ENCODE results near the gene IRF9. TPM values are rescaled to one million over a fixed set of nuclear protein-coding genes. Genes with fewer than 3 reads are reported as not detected.

The IRF9 gene
- total RNA-seq, 1 experiment from 2014 or later = 5.0 TPM

DNA sequence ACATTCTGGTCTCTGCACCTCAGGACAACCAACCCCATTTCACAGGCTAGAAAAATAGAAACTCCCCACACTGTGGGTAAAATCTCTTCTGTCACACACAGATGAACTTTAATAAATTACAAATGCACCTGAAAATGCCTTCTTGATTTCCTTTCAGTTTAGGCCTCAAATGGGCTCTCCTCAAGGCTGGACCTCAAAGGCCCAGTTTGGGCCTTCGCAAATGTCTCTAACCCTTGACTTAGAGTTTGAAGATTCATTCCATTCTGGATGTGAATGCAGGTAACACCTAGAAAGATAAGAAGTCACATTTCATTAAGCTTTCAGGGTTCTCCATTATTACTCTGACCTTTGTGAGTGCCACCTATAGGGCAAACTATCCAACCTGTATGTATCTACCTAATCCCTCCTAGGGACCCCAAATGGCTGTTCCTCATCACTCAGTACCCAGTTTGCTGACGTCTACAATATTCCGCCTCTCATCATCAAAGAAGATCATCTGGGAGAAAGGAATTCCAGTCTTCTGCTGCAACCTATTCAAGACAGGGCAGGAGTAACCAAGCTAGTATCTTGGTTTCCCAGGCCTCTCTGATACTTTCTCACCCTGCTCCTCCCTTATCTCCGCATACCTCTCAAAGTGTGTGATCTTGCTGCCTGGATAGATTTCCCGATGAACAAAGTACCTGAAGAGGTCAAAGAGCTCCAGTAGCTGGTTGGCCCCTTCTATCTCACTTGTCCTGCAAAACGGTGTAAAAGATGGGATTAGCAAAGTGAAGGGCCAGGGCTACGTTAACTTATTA, 53.0 kb downstream of the IRF9 start:
- DNase-seq (ENCODE audit: low read depth) = no peak

DNA sequence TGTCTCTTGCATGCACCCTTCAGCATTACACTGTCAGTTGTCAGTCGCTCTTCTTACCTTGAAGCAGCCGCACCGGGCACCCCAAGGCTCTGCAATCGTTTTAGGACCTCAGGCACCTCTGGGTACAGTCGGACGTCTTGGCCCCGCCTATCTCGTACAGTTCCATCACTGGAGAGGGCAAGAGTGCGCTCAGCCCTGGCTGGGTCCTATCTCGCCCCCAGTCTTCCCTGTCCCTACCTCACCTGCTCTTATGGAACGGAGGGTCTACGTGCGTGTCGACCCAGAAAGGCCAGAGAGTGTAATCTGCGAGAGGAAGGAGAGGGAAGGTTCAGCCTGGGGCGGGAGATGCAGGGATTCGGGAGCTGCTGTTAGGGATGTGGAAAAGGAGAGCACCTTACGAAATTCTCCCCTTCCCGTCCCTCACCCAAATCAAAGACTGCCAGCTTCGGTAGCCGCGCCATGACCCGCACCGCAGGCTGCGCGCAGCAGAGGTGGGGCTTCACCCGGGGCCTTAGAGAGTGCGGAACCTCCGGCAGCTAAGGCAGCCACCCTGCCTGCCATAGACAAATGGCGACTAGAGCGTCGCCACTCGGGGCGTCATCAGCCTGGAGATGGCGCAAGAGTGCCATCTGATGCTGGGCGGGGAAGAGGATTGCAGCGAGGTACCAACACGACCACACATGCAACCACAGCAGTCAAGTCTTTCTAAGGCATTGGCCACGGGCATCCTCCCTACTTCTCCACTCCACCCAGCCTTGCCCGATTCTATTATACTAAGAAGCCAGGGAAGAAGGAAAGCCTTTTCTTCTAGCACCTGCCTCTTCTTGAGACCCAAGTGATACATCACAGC, 54.7 kb downstream of the IRF9 start, which contains the start of gene MDP1:
TSS of gene MDP1 (minus strand) at position 572 of the 850 bp plus-strand sequence. CDS start at position 461, 111 bp downstream.
- DNase-seq (ENCODE audit: low read depth) = peak; percentile 90

Small RNAs within 50 kb of the gene (small RNA-seq; reads per million reads assigned to genes)
- gene AL136295.4 = not detected
- not detected for gene CHMP4A
- gene IPO4 = not detected
- not detected for gene IRF9
- gene MDP1 = not detected
- 0.14 reads per million for gene RNA5SP383

Other genes starting within 250 kb of the IRF9 start
- gene DHRS4, start 207.5 kb upstream of the IRF9 start, total RNA-seq (2014; rRNA removed; shearing (Covaris generic)) = 36.9 and 37.4 TPM in 2 replicates
- 24.6 and 31.5 TPM in 2 replicates for gene DHRS4L2, start 172.3 kb upstream of the IRF9 start, total RNA-seq (2014; rRNA removed; shearing (Covaris generic))
- 0.07 and 0.11 TPM in 2 replicates for gene CARMIL3, start 109.3 kb upstream of the IRF9 start, total RNA-seq (2014; rRNA removed; shearing (Covaris generic))
- not detected in 2 replicates for gene CPNE6, start 89.7 kb upstream of the IRF9 start, total RNA-seq (2014; rRNA removed; shearing (Covaris generic))
- gene PCK2, start 67.0 kb upstream of the IRF9 start, total RNA-seq (2014; rRNA removed; shearing (Covaris generic)) = 27.1 and 29.3 TPM in 2 replicates
- gene DCAF11, start 46.5 kb upstream of the IRF9 start, total RNA-seq (2014; rRNA removed; shearing (Covaris generic)) = 37.2 and 46.7 TPM in 2 replicates
- 1.3 and 4.4 TPM in 2 replicates for gene NRL, start 46.3 kb upstream of the IRF9 start, total RNA-seq (2014; rRNA removed; shearing (Covaris generic))
- gene FITM1, start 30.6 kb upstream of the IRF9 start, total RNA-seq (2014; rRNA removed; shearing (Covaris generic)) = 0.63 TPM in 1 of 2 replicates, not detected in the other
- gene PSME1, start 25.1 kb upstream of the IRF9 start, total RNA-seq (2014; rRNA removed; shearing (Covaris generic)) = 130 and 149 TPM in 2 replicates
- gene EMC9, start 19.7 kb upstream of the IRF9 start, total RNA-seq (2014; rRNA removed; shearing (Covaris generic)) = 30.2 and 32.2 TPM in 2 replicates
- gene PSME2, start 14.7 kb upstream of the IRF9 start, total RNA-seq (2014; rRNA removed; shearing (Covaris generic)) = 224 and 243 TPM in 2 replicates
- gene RNF31, start 13.8 kb upstream of the IRF9 start, total RNA-seq (2014; rRNA removed; shearing (Covaris generic)) = 57.7 and 69.8 TPM in 2 replicates
- gene REC8, start 10.8 kb downstream of the IRF9 start, total RNA-seq (2014; rRNA removed; shearing (Covaris generic)) = 0.53 and 1.0 TPM in 2 replicates
- gene IPO4, start 27.6 kb downstream of the IRF9 start, total RNA-seq (2014; rRNA removed; shearing (Covaris generic)) = 242 and 273 TPM in 2 replicates
- gene TM9SF1, start 34.2 kb downstream of the IRF9 start, total RNA-seq (2014; rRNA removed; shearing (Covaris generic)) = 54.0 and 68.3 TPM in 2 replicates
- gene TSSK4, start 44.4 kb downstream of the IRF9 start, total RNA-seq (2014; rRNA removed; shearing (Covaris generic)) = 0.13 TPM in 1 of 2 replicates, not detected in the other
- 20.0 and 44.4 TPM in 2 replicates for gene CHMP4A, start 52.2 kb downstream of the IRF9 start, total RNA-seq (2014; rRNA removed; shearing (Covaris generic))
- gene MDP1, start 54.8 kb downstream of the IRF9 start, total RNA-seq (2014; rRNA removed; shearing (Covaris generic)) = 10.6 and 12.3 TPM in 2 replicates
- gene NEDD8, start 71.1 kb downstream of the IRF9 start, total RNA-seq (2014; rRNA removed; shearing (Covaris generic)) = 307 and 368 TPM in 2 replicates
- 92.5 and 107 TPM in 2 replicates for gene GMPR2, start 71.7 kb downstream of the IRF9 start, total RNA-seq (2014; rRNA removed; shearing (Covaris generic))
- 47.2 and 52.4 TPM in 2 replicates for gene TINF2, start 81.4 kb downstream of the IRF9 start, total RNA-seq (2014; rRNA removed; shearing (Covaris generic))
- 0.76 and 1.4 TPM in 2 replicates for gene TGM1, start 101.9 kb downstream of the IRF9 start, total RNA-seq (2014; rRNA removed; shearing (Covaris generic))
- gene RABGGTA, start 110.3 kb downstream of the IRF9 start, total RNA-seq (2014; rRNA removed; shearing (Covaris generic)) = 24.0 and 24.5 TPM in 2 replicates
- gene DHRS1, start 138.5 kb downstream of the IRF9 start, total RNA-seq (2014; rRNA removed; shearing (Covaris generic)) = 6.0 and 6.9 TPM in 2 replicates
- 21.1 and 25.6 TPM in 2 replicates for gene NOP9, start 138.6 kb downstream of the IRF9 start, total RNA-seq (2014; rRNA removed; shearing (Covaris generic))
- 0.10 TPM in 1 of 2 replicates, not detected in the other for gene CIDEB, start 146.7 kb downstream of the IRF9 start, total RNA-seq (2014; rRNA removed; shearing (Covaris generic))
- gene LTB4R2, start 148.9 kb downstream of the IRF9 start, total RNA-seq (2014; rRNA removed; shearing (Covaris generic)) = 5.0 and 7.8 TPM in 2 replicates
- gene LTB4R, start 150.2 kb downstream of the IRF9 start, total RNA-seq (2014; rRNA removed; shearing (Covaris generic)) = 3.8 and 6.5 TPM in 2 replicates
- gene ADCY4, start 173.8 kb downstream of the IRF9 start, total RNA-seq (2014; rRNA removed; shearing (Covaris generic)) = not detected in 2 replicates
- gene RIPK3, start 178.7 kb downstream of the IRF9 start, total RNA-seq (2014; rRNA removed; shearing (Covaris generic)) = 0.08 TPM in 1 of 2 replicates, not detected in the other
- 0.32 TPM in 1 of 2 replicates, not detected in the other for gene NFATC4, start 206.9 kb downstream of the IRF9 start, total RNA-seq (2014; rRNA removed; shearing (Covaris generic))
- gene NYNRIN, start 237.7 kb downstream of the IRF9 start, total RNA-seq (2014; rRNA removed; shearing (Covaris generic)) = 0.03 and 0.05 TPM in 2 replicates